Islet of Langerhans (tissue), 1 donor: Measurements from ENCODE around the gene STIL.
"Not testable (repeated sequence)": the region's sequence is repeated elsewhere in the genome, so short reads cannot be mapped to it uniquely, and the experiment has no call there.

ENCODE experiments used
- FAIRE-seq: peaks from one replicate; lab custom pipeline; 2011; peaks lifted over from hg19 to GRCh38; lab: Jason Lieb, UNC

STIL gene

DNA sequence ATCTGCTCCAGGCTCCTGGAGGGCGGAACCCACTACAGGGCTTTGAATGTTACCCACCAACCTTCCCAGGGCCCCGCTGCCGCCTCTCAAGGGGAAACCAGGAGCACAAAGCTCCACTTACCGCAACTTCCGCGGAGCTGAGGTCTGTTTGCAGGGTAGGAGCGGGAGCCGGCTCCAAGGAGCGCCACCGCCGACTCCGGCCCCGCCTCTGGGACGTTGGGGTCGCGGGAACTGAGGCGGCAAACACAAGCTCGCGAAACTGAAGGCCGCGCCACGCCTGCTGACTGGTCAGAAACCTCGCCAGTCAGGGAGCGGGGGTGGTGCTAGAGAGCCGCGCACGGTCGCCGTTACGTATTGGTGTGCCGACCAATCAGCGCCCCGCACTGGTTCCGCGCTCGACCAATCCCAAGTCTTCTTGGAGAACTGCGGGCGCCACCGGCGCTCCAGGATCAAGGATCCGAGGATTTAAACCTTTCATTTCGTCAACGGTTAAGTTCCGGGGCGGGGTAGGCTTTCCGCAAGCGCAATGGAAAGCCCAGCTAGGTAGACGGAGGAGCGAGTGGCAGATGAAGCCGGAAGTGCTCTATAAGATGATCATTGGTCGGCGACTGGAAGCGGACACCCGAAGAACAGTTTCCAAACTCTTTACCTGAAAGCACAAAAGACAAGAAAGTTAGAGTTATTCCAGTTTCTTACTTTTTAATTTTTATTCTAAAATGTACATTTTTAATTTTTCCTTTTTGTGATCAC, at the start of gene STIL:
Gene STIL, minus strand, starts transcription at position 233 of the 750 bp plus-strand sequence. CDS start 3,828 bp downstream, outside the sequence.
- FAIRE-seq: peak; percentile 94

DNA sequence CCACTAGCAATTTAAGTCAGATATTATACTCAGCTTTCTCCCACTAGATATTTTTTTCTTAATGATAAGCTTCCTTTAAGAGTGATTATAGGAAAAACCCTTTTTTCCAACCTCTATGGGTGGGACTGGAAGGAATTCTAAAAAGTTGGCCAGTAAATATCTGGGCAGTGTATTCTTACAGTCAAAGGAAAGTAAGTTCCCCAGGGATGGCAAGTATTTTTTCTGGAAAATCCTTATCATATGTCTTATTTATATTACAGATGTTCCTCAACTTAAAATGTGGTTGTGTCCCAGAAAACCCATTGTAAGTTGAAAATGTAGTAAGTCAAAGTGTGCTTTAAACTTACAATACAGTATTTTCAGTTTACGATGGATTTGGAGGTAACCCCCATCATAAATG, 48.9 kb upstream of the STIL start:
- no peak for FAIRE-seq

DNA sequence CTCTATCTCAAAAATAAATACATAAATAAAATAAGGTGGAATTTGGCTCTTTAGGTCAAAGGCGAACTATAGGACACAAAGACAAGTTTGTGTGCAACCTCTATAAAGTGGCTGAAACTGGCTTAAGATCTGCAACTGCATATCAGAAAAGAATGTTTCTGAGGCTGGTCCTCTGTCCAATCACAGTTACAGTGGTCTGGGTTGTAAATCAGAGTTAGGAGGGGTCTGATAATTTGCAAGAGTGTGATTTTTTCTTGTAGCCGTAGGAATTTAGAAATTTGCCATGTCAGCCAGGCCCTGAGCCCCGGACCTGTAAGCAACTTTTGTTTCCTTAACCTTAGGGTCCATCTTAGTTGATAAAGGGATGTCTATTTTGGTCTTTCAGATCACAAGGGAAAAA, 47.4 kb upstream of the STIL start:
- no peak for FAIRE-seq

DNA sequence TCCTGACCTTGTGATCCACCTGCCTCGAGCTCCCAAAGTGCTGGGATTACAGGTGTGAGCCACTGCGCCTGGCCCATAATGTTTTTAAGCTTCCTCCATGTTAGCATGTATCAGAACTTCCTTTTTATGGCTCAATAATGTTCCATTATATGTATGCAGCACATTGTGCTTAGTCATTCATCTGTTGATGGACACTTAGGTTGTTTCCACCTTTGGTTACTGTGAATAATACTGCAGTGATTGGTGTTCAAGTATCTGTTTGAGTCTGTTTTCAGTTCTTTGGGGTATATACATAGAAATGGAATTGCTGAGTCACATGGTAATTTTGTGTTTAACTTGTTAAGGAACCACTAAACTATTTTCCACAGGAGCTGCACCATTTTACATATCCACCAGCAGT, 37.4 kb upstream of the STIL start:
- FAIRE-seq: no peak

DNA sequence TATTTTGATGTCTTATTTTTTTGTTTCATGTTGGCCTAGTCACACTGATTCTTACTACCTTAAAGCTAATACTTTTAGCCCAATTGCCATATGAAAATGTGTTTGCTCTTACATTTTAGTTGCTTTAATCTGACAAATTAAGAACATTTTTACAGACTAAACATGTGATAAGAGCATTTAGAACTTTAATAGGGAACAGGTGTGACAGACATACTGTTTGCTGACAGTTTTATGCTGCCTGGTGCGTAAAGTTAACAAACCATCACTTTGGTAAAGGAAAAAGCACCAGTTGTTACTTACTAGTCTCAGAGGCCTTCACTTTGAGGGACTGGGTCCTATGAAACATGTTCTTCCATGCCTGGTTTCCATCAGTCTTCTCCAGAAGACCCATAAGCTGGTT, 34.3 kb upstream of the STIL start:
- no peak for FAIRE-seq

DNA sequence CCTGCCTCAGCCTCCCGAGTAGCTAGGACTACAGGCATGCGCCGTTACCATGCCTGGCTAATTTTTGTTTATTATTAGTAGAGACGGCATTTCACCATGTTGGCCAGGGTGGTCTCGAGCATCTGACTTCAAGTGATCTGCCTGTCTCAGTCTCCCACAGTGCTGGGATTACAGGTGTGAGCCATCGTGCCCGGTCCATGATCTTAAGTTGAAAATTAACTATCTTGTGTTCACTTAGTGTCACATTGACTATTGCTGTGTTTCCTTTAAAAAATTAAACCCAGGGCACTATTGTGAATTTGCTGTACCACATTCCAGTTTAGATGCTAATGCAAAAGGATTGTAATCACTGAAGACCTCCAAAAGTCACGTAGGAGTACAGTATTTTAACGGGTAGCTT, 33.8 kb upstream of the STIL start:
- no peak for FAIRE-seq

DNA sequence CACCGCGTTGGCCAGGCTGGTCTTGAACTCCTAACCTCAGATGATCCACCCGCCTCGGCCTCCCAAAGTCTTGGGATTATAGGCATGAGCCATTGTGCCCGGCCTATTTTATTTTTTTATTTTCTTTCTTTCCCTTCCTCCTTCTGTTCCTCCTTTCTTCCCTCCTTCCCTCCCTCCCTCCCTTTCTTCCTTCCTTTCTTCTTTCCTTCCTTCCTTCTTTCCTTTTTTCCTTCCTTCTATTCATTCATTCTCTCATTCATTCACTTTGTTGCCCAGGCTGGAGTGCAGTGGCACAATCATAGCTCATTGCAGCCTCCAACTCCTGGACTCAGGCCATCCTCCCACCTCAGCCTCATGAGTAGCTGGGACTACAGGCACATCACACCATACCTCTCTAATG, 33.0 kb upstream of the STIL start:
- not testable (repeated sequence) for FAIRE-seq

DNA sequence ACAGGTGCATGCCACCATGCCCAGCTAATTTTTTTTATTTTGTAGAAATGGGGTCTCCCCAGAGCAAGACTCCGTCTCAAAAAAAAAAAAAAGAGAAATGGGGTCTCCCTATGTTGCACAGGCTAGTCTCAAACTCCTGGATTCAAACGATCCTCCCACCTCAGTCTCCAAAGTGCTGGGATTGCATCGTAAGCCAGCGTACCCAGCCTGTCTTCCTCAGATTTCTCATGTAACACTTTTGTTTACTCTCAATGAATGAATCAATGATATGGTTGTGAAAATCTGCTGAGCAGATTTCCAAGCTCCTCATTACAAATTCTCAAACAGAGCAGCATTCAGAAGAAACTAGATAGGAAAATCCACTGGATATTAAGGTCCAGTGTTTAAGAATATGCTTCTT, 26.3 kb upstream of the STIL start:
- FAIRE-seq: no peak

DNA sequence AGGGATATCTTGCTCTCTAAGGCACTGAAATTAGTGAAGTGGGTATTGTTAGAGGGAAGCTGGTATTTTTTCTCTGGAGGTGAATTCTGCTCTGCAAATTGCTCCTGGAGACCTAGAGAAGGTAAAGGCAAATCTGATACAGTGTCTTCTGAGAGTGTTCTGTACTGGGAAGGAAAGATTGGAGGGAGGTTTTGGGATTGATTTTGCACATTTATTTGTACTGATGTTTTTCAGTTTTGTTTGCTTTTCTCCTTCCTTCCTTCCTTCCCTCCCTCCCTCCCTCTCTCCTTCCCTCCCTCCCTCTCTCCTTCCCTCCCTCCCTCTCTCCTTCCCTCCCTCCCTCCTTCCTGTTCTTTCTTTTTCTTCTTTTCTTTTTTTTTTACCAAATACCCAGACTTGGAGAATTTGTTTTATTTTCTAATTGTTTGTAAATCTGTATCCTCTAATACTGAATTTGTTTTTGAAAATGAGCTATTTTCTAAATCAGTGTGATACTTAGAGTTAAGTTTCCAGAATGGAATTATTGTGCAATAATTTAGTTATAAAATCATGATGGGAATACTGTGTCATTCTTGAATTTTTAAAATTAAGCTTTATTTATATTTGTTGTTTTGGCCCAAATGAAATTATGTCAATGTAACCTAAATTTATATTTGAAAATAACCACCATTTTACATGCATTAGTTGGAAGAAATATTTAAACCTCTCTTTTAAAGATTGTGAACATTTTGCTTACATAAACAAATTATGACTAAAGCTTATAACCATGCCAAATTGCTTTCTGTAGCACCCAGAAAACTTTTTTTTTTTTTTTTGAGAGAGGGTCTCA, 24.5 kb upstream of the STIL start:
- no peak for FAIRE-seq

DNA sequence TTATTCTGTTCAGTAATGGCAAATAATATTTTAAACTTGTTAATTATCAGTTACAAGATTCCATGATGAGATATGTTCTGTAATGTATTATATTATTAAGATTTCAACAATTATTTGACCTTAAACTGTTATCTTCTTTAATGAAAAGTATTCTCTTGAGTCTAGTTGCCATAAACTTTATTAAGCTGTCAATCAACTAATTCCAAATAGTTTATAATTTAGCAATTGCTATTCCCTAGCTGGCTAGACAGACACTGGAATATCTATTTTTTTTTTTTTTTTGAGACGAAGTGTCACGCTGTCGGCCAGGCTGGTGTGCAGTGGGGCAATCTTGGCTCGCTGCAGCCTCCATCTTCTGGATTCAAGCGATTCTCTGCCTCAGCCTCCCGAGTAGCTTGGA, 23.4 kb upstream of the STIL start:
- FAIRE-seq: peak; percentile 78

DNA sequence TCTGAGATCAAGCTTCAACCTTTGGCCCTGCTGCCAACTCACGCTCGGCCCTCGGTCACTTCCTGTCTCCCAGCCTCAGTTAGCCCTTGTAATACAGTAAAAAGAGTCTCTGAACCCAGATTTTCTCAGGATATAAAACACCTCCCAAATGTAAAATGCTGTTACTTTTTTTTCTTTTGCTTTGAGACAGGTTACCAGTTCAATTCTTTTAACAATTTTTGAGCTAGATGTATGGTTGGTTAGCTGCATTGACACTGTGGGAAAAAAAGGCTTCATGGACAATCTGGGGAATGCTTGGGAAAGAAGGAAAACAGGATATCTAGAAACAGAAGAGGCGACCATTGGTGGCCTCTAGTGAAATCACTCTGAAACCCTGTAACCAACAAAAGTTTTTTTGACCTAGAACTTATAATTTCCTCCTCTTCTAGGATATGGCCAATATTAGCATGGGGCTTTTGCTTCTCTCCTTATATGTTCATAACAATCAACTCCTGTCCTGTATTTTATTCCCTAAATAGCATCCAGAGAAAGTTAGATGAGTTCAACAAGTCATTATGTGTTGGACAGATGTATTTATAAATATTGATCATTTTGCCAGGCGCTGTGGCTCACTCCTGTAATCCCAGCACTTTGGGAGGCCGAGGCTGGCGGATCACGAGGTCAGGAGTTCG, 21.0 kb upstream of the STIL start:
- no peak for FAIRE-seq

DNA sequence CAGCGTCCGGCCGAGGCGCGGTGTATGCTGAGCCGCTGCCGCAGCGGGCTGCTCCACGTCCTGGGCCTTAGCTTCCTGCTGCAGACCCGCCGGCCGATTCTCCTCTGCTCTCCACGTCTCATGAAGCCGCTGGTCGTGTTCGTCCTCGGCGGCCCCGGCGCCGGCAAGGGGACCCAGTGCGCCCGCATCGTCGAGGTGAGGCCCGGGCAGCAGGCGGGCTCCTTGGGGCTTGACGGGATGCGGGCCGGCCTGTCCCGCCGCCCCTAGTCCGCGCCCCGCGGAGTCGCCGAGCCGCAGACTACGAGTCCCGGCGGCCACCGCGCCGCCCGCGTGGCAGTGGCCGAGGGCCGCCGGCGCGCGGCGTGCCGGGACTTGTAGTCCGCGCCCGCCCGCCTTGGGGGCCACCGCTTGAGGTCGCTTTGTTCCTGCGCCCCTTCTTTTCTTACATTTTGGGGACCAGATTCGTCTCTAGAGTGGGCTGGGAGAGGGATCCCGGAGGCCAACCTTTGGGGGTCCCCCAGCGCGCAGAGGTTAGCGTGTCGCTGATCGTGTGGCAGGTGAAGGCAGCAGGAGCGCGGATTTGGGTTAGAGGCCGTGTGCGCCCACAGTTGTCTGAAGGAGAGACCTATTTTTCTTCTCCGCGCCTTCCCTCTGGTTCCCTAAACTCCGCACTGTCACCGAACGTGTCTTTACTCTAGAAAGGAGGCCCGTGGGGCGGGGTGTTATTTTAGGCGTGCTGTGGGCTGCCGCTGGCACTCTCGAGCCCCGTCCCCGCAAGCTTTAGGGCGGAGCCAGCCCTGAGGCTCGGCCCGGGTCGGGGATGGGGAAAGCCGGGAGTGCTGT, 20.2 kb upstream of the STIL start:
- no peak for FAIRE-seq

DNA sequence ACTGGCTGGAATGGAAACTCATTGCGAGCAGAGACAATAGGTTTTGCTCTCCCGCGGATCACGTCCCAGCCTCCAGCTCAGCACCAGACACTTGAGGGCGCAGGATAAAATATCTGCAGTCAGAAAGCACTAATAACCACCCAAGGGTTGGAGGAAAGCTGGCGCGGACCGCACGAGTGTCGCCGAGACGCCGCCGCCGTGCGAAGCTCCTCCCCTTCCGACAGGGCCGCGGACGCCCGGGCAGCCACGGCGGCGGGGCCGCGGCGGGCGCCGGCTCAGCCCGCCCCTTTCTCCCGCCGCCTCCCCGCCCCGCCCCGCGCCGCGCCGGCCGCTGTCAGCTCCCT, 19.6 kb upstream of the STIL start, which contains the start of gene CMPK1:
Gene CMPK1, plus strand, starts transcription at position 213 of the 344 bp plus-strand sequence. CDS start 156 bp downstream, outside the sequence.
- FAIRE-seq: no peak

DNA sequence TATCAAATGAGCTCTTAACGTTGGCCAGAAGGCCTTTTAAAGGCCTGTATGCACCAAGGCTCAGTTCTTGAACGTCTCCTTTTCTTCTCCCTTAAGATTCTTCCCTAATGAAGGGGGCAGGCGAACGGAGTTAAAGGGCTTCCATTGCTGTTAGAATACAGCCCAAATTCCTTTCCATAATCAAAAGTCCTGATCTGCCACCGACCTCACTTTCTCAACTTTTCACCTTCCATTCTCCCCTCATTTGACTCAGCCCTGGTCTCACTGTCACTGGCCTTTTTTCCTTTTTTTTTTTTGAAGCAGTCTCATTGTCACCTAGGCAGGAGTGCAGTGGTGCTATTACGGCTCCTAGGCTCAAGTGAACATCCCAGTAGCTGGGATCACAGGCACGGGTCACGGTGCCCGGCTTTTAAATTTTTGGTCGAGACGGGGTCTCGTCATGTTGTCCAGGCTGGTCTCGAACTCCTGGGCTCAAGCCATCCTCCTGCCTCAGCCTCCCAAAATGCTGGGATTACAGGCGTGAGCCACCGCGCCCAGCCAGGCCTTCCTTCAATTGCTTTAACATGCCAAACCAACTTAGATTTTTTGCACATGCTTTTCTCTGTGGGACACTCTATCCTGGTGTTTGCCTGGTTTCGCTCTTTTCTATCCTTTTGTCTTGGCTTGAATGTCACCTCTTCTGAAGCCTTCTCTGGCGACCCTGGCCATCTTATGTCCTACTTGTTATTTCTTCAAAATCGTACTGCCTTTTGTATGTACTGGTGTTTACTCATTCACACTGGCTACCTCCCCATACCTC, 19.0 kb upstream of the STIL start:
- FAIRE-seq: no peak

DNA sequence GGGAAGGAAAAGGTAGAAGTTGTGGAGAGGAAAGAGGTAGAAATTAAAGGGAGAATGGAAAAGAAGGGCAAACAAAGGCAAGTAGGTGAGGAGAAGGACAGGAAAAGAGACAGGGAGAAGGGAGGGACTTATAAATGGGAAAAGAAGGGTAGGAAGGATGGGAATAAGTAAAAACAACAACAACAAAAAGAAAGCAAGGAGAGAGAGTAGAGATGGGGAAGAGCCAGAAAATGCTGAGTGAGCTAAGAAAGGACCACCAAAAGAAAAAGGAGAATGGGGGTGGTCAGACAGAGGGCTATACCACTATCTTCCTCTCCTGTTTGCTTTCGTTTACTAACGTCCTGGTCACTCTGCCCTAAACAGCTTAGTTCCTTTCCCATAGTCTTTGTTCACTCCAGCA, 17.9 kb upstream of the STIL start:
- FAIRE-seq: no peak

DNA sequence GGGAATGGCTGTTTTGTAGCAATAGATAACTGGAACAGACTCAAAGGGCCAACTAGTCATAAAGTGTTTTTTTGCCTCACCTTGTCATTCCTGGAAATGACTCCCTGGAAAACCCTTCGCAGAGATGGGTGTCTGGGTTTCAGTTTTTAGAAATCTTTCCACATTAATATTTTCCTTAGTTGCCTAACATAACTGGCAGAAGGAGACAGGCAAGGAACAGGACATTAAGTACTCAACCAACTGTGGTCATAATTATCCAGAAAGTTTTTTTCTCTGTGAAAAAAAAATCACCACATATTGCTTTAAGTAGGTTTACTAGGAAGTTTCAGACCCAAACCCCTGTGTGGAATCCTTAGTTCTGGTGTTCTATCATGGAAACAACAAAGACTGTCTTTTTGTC, 16.3 kb upstream of the STIL start:
- FAIRE-seq: no peak

DNA sequence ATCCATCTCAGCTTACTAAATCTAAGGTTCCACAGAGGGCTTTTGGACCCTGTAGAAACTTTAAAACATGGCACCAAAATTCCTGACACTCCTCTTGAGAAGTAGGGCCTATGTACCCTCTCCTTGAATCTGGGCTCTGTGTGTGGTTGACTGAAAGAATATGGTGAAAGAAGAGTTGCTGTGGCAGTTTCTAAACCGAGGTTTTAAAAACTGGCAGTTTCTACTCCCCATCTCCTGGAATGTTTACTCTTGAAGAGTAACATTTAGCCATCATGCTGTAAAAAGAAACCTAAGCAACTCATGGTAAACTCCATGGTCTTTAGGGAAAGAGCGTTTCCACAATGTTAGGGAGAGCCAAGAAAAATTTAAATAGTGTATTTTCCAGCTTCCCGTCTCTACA, 15.0 kb upstream of the STIL start:
- FAIRE-seq: no peak

DNA sequence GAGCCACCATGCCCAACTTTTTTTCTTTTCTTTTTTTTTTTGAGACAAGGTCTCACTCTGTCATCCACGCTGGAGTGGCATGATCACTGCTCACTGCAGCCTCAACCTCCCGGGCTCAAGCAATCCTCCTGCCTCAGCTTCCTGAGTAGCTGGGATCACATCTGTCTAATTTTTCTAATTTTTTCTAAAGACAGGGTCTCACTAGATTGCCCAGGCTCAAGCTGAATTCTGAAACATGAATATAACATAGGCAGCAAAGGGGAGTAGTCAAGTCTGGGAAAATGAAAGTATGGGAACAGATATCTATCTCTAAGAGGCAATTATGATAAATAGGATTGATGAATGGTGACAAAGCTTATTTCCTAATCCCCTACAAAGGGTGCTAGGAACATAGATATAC, 12.3 kb upstream of the STIL start:
- no peak for FAIRE-seq

DNA sequence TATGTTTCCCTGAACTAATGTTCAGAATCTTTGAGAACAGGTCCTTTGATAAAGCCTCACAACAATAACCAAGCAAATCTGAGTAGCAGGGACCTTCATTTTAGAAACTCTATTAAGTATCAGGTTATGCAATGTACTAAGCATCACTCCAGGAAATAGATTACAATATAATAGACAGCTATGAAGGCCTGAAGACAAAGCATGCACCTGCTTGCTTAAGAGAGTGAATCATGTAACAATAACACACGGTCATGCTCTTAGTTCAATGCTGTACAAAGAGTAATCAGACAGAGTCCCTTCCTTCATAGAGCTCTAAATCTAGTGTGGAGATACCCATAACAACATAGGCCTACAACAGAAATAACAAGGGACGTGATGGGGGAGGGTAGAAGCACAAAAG, 11.6 kb upstream of the STIL start:
- peak; percentile 72 for FAIRE-seq

DNA sequence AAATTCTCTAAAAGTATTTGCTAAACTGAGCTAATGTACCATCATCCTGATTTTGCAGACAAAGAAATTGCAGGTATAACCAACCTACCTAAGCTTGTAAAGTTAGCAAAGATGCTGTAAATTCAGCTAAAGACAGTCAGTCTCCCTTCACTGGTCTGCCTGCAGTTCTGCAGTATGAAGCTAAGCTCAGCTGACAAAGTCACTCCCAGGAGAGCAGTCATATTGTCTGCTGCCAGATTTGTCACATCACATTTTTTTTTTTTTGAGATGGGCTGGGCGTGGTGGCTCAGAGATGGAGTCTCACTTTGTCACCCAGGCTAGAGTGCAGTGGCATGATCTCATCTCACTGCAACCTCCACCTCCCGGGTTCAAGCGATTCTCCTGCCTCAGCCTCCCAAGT, 10.7 kb upstream of the STIL start:
- FAIRE-seq: no peak

DNA sequence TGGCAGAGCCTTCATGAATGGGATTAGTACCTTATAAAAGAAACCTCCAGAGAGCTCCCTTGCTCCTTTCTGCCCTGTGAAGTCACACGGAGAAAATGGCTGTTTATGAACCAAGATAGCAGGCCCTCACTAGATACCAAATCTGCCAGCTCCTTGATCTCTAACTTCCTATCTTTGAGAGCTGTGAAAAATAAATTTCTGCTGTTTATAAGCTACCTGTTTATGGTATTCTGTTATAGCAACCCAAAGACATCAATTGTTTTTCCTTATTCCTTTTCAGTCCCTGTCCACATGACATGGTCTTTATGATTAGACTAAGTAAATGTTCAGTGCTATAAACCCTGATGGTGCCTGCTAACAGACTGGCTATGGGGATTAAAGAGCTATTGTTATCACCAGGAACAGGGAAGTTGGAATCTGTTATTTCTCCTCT, 9.7 kb upstream of the STIL start:
- no peak for FAIRE-seq
